Ovary (tissue), 3 donors: ENCODE measurements around the gene PACSIN2.

Source experiments
- POLR2A ChIP-seq: fragments of 450-650 bp; IDR thresholded peaks from one replicate; pipeline ENCODE4 v1.6.1; 2017; ENCODE audit warnings: antibody characterized with exemption, mild to moderate bottlenecking, moderate library complexity
- TF ChIP-seq, protein P1 (sequence below), 3 donors: fragments of 450-650 bp in 2 of 3; fragments of 200-600 bp in 1 of 3; IDR thresholded peaks; one replicate each; pipeline versions ENCODE4 v1.5.1 to v1.8.0; 2016 to 2022; ENCODE audit warnings: antibody characterized with exemption in 3 of 3, mild to moderate bottlenecking in 1 of 3
- donor health status: DM: no; HTN: no; CAD: no.

DNA sequence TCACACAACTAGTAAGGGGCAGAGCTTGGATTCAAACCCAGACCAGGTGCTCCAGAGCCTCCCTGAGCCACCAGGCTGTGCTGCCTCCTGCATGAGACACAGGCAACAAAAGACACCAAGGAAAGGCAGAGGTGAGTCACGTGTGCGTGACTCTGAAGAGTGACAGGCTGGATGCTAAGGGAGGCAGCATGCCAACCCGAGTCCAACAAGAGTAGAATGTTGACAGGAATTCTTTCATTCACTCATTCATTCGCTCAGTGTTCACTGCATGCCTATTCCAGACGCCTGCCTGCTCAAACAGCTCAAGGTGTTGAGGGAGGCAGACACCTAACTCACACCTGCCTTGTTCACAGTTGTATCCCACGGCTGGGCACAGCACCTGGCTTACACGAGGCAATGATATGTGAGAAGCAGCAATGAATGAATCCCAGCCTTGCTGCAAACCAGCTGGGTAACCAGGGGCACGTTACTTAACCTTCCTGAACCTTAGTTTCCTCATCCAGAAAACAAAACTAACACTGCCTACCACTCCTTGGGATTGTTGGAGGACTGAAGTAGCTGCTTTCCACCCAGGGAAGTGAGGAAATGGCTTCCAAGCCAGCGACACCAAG, 84.0 kb downstream of the PACSIN2 start:
- no peak for TF ChIP-seq POLR2A
- TF ChIP-seq, protein P1, sequence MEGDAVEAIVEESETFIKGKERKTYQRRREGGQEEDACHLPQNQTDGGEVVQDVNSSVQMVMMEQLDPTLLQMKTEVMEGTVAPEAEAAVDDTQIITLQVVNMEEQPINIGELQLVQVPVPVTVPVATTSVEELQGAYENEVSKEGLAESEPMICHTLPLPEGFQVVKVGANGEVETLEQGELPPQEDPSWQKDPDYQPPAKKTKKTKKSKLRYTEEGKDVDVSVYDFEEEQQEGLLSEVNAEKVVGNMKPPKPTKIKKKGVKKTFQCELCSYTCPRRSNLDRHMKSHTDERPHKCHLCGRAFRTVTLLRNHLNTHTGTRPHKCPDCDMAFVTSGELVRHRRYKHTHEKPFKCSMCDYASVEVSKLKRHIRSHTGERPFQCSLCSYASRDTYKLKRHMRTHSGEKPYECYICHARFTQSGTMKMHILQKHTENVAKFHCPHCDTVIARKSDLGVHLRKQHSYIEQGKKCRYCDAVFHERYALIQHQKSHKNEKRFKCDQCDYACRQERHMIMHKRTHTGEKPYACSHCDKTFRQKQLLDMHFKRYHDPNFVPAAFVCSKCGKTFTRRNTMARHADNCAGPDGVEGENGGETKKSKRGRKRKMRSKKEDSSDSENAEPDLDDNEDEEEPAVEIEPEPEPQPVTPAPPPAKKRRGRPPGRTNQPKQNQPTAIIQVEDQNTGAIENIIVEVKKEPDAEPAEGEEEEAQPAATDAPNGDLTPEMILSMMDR (IDR thresholded peaks at IDR 0.05), result no peak
